ENCODE results near the gene COPS7A.

COPS7A gene

GRCh38 chr12:6685814-6686213 is 38.0 kb upstream of the COPS7A start:
- Histone ChIP-seq H3K9me3 (ENCODE audit: control insufficient read depth, insufficient read depth, low read depth, low read length) (no peaks in the 10 kb centered on the region), H3K4me1 (ENCODE audit: control insufficient read depth, insufficient read depth, low read length) (peaks cover 13% of the 10 kb centered on the region), H3K36me3 (ENCODE audit: control insufficient read depth in 2 of 2, insufficient read depth in 1 of 2, low read length in 2 of 2) (peaks cover 31 to 35% of the 10 kb centered on the region in 2 experiments), H3K27ac (ENCODE audit: extremely low read depth, low read depth, low read length) (no peak overlapping the region), H3K4me3 (ENCODE audit: low read depth, low read length) (no peak overlapping the region)
- POLR2A ChIA-PET, result interaction anchor here (0.9 to 1.0 kb wide), 2 partner anchors 38 to 152 kb away, joined by 3 read pairs; partner anchors contain the start of genes COPS7A and GAPDH
- CTCF ChIA-PET, result interaction anchor here (0.6 to 2.1 kb wide), 4 partner anchors 13 to 197 kb away, joined by 3 to 8 read pairs (median 5); no protein-coding TSS in a partner anchor
- TF ChIP-seq ZNF670 (tag by site-specific recombination; IDR thresholded peaks at IDR 0.05; ENCODE audit: low read depth) (no peak), ZNF747 (tag by site-specific recombination; IDR thresholded peaks at IDR 0.05) (no peak), ZNF426 (tag by site-specific recombination; IDR thresholded peaks at IDR 0.05) (no peak), ZFP69B (tag by site-specific recombination; IDR thresholded peaks at IDR 0.05) (no peak), ZNF302 (tag by site-specific recombination; IDR thresholded peaks at IDR 0.05; ENCODE audit: low read depth) (no peak), ZNF449 (tag by site-specific recombination; IDR thresholded peaks at IDR 0.05) (no peak), KLF16 (tag by site-specific recombination; IDR thresholded peaks at IDR 0.05) (no peak), ELK4 (IDR thresholded peaks at IDR 0.05; ENCODE audit: borderline replicate concordance, low read depth, low read length) (no peak), ZNF513 (tag by site-specific recombination; IDR thresholded peaks at IDR 0.05) (no peak), ZNF184 (tag by site-specific recombination; IDR thresholded peaks at IDR 0.05) (no peak), ZNF791 (tag by site-specific recombination; IDR thresholded peaks at IDR 0.05) (no peak), ZNF274 (IDR thresholded peaks at IDR 0.05; ENCODE audit: low read length) (no peak), ZNF274 (tag by site-specific recombination; IDR thresholded peaks at IDR 0.05; ENCODE audit: borderline replicate concordance) (no peak), ZBTB7A (tag by site-specific recombination; IDR thresholded peaks at IDR 0.05; ENCODE audit: low read depth) (no peak), ZNF148 (tag by site-specific recombination; IDR thresholded peaks at IDR 0.05; ENCODE audit: borderline replicate concordance) (no peak), GLIS2 (tag by site-specific recombination; IDR thresholded peaks at IDR 0.05) (no peak), PRDM10 (tag by site-specific recombination; IDR thresholded peaks at IDR 0.05) (no peak), ZNF362 (tag by site-specific recombination; IDR thresholded peaks at IDR 0.05) (no peak), ZNF660 (tag by site-specific recombination; IDR thresholded peaks at IDR 0.05) (no peak), ZNF658 (tag by site-specific recombination; IDR thresholded peaks at IDR 0.05) (no peak)
